Stimulated activated CD4-positive, alpha-beta T cell treated with anti-CD3 and anti-CD28 coated beads, TNF-alpha, amount 100 ng/mL, for 48 hours (primary cell): Measurements from ENCODE around the gene MED20.

ENCODE experiments used
- DNase-seq, 3 donors: peaks; one replicate each; pipeline ENCODE4 v3.0.0-alpha.2; 2020; ENCODE audit warnings: low read depth in 3 of 3

MED20 gene

GRCh38 chr6:41914343-41914742, 6.6 kb downstream of the MED20 start:
- no peak for DNase-seq

DNA sequence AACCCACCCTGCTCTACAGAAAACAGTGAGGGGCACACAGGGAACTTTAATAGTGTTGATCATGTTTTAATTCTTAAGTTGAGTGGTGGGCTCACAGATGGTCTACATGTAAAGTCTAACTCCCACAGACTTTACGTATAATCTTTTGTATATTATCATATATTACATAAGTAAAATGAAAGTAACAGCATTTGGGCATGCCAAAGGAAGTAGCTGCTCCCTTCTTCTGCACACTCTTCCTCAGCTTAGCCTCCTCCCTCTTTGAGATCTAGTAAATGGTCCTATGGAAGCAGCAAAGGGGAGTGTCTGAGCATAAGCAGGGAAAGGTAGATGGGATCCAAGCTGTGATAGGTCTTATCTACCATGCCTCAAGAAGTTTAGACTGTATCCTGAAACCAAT, 11.2 kb downstream of the MED20 start:
- DNase-seq, result no peak

DNA sequence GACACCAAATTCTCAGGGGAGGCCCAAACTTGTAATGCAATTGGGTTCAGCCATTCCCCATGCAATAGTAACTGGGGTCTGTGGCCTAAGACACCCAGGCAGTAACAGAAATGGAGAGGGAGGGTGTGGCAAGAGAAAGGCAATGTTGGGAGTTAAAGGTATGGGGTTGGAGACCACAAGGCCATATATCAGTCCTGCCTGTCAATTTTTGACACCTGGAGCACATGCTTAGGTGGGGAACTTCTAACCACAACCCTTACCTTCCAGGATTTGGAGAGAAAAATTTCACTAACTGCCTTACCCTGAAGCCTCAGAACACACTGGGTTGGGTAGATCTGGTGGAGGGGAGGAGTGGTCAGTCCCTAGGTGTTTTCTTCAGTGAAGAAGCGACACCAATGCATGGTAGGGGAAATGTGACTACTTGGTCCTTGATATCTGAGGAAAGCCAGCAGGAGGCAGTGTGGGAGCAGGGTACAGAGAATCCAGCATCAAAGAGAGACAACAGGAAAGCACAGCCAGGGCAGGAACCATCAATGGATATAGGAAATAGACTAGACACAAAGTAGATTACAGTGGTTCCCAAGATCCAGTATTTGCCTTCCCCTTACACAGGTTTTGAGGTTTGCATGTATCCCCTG, 18.9 kb downstream of the MED20 start:
- peak; percentile 25 to 36 (median 26) for DNase-seq

- no peak for DNase-seq
Measured at GRCh38 chr6:41900861-41901260, 20.1 kb downstream of the MED20 start.

- no peak for DNase-seq
Measured at GRCh38 chr6:41896281-41896680, 24.7 kb downstream of the MED20 start.

GRCh38 chr6:41895300-41896233, 25.4 kb downstream of the MED20 start, which contains the start of gene USP49:
TSS of gene USP49 (minus strand) at chr6:41895375. CDS start at chr6:41806983, 88,392 bp downstream.
- peak; percentile 82 to 98 (median 84) for DNase-seq

DNA sequence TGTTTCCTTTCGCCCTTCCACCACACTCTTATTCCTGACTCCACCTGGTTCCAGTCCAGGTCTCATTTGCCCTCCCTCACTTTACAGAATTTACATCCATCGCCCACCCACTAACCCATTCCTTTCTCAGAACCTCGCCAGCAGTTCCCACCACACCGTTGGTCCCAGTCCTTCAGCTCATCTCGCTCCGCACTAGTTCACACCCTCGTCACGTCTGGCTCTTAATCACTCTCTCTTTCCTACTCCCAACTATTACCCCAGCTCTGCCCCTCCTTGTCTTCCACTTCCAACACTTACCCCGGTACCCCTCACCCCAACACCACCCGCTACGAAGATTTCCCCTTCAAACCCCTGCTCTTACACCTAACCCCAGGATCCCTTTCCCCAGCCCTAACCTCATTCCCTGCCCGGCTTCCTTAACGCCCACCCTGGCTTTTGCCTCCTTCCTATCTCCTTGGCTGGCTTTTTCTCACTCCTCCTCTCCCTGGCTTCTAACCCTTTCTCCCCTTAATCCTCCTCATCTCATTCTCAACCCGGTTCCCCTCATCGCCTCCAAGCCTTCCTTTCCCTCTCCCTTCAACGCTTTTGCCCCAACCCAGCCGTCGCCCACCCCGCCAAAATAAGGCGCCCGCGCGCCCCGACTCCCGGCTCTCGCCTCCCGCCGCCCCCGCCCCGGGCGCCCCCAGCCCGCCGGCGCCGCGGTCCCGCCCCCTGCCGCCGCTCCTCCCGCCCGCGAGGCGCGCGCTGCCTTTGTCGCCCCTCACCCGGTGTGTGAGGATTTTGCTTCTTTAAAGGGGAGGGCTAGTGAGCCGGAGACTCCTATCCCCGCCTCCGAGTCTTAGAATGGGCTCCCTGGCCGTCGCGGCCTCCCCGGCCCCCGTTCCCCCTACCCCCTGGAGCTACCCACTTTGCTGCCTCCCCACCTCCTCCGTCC, 26.3 kb downstream of the MED20 start:
- DNase-seq, result peak in 1 of 3 donors; percentile 9

GRCh38 chr6:41892921-41893564, 27.9 kb downstream of the MED20 start:
- no peak for DNase-seq

- no peak for DNase-seq
Measured at GRCh38 chr6:41887331-41887751, 33.6 kb downstream of the MED20 start.

- DNase-seq, result no peak
Measured at GRCh38 chr6:41885930-41886329, 35.0 kb downstream of the MED20 start.

DNA sequence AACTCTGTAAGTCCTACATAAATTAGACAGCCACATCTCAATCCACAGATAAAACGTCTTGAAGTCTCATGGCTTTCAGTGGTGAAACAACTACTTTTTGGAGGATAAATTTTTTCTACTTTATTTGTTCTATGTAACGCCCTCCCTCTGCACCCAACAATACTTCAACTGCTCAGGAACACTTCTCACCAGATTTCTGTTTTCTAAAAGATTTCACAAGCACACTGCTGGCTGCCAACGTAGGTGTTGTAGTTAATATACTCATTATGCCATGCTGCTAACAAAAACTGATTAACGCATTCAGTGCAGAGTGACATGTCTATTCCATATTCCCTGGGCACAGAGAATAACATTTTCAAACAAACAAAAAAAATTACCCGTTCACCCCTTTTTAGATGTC, 36.0 kb downstream of the MED20 start:
- no peak for DNase-seq

GRCh38 chr6:41881506-41881905, 39.4 kb downstream of the MED20 start:
- DNase-seq, result no peak

- no peak for DNase-seq
Measured at GRCh38 chr6:41878961-41879405, 42.0 kb downstream of the MED20 start.

DNA sequence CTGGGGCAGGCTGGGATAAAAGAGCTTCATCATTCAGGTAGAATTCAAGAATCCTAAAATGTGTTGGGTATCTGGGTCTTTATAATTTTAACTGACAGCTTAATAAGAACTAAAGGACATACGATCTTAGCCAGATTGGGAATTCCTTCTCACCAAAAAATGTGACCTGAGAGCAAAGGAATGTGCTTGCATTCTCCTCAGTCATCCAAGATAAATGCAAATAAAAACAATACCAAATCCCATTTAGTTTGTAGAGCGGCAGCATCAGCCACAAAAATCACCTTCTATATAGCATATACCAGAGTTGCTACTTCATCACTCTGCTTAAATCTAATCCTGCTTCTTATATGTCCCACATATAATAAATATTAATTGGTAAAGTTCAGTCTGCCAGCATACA, 42.7 kb downstream of the MED20 start:
- DNase-seq, result no peak

DNA sequence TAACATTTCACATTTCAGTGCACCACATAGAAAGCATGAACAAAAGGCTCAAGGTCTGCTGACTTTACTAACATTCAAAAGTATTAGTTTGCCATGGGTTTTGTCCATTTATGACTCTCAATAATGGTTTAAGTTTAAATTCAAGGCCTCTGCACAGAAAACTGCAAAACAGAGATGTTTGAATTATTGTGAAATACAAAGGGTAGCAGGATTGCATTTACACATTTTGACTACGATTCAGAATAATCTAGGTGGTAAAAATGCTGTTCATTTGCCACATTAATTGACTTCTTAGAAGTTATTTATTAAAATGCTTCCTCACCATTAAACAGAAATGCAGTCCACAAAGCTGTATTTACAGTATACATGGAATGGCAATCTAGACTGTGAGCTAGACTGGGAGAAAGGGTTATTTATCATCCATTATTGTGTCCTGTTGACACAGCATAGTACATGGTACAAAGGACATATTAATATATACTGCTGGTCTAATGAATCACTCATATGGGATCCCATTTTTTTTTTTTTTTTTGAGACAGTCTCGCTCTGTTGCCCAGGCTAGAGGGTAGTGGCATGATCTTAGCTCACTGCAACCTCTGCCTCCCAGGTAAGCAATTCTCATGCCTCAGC, 43.8 kb downstream of the MED20 start:
- no peak for DNase-seq

DNA sequence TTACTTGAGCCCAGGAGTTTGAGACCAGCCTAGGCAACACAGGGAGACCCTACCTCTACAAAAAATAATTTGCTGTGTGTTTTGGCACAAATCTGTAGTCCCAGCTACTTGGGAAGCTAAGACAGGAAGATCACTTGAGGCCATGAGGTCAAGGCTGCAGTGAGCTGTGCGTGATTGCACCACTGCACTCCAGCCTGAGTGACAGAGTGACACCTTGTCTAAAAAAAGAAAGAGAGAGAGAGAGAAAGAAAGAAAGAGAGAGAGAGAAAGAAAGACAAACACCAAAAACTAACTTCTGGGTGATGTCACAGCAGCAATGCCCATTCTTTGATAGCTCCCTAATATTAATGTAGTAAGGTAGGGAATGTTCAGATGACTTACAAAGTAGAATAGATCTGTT, 46.2 kb downstream of the MED20 start:
- no peak for DNase-seq

GRCh38 chr6:41872147-41872546, 48.8 kb downstream of the MED20 start:
- DNase-seq, result no peak

GRCh38 chr6:41871691-41872090, 49.2 kb downstream of the MED20 start:
- DNase-seq, result no peak

DNA sequence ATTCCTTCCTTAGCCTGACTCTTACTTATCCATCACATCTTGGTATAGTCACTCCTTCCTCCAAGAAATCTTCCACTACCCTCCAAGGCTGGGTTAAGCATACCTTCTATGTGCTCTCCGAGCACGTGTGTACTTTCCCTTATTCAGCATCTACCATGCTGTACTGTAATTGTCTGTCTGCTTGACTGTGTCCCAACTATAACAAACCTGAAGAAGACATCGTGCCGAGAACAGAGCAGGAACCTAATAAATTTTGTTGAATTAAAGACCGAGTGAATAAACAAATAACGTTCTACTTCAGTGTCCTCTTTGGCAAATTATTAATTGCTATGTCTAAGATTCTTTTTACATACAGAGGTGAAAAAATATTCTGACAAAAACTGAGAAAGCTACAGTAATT, 61.6 kb downstream of the MED20 start:
- DNase-seq, result no peak

- no peak for DNase-seq
Measured at GRCh38 chr6:41858703-41859102, 62.2 kb downstream of the MED20 start.
